T-helper 2 cell (primary cell): ENCODE results near the gene KCNQ5.

Experiments
- DNase-seq, 5 experiments: peaks; one replicate each; pipeline versions ENCODE4 v3.0.0 to v3.0.0-alpha.2; 2012 to 2022

The KCNQ5 gene

GRCh38 chr6:72640615-72640930 is 18.7 kb downstream of the KCNQ5 start:
- no peak for DNase-seq

- DNase-seq, result no peak
These were observed 20.6 kb downstream of the KCNQ5 start for GRCh38 chr6:72642435-72642834.

- DNase-seq, result no peak
These were observed 21.4 kb downstream of the KCNQ5 start for GRCh38 chr6:72643214-72643613.

GRCh38 chr6:72646604-72647485 is 25.0 kb downstream of the KCNQ5 start:
- no peak for DNase-seq

GRCh38 chr6:72647489-72647888 is 25.6 kb downstream of the KCNQ5 start:
- no peak for DNase-seq

- peak in 1 of 5 experiments; percentile 42 for DNase-seq
These were observed 27.4 kb downstream of the KCNQ5 start for GRCh38 chr6:72649032-72649984.

GRCh38 chr6:72650081-72650745 is 28.3 kb downstream of the KCNQ5 start:
- no peak for DNase-seq

- no peak for DNase-seq
These were observed 29.3 kb downstream of the KCNQ5 start for GRCh38 chr6:72651174-72651573.

GRCh38 chr6:72651967-72652956 is 30.4 kb downstream of the KCNQ5 start:
- DNase-seq, result no peak

GRCh38 chr6:72653026-72653425 is 31.2 kb downstream of the KCNQ5 start:
- DNase-seq, result no peak

- DNase-seq, result no peak
These were observed 32.3 kb downstream of the KCNQ5 start for GRCh38 chr6:72654071-72654621.

- no peak for DNase-seq
These were observed 35.7 kb downstream of the KCNQ5 start for GRCh38 chr6:72657407-72658197.

- DNase-seq, result no peak
These were observed 37.9 kb downstream of the KCNQ5 start for GRCh38 chr6:72659754-72660153.

- no peak for DNase-seq
These were observed 39.5 kb downstream of the KCNQ5 start for GRCh38 chr6:72661411-72661810.

- DNase-seq, result no peak
These were observed 43.7 kb downstream of the KCNQ5 start for GRCh38 chr6:72665599-72665998.

GRCh38 chr6:72669324-72669723 is 47.5 kb downstream of the KCNQ5 start:
- DNase-seq, result no peak

- DNase-seq, result no peak
These were observed 51.0 kb downstream of the KCNQ5 start for GRCh38 chr6:72672906-72673305.

GRCh38 chr6:72674842-72675241 is 53.0 kb downstream of the KCNQ5 start:
- no peak for DNase-seq

GRCh38 chr6:72675396-72675795 is 53.5 kb downstream of the KCNQ5 start:
- no peak for DNase-seq

GRCh38 chr6:72676995-72677394 is 55.1 kb downstream of the KCNQ5 start:
- no peak for DNase-seq

GRCh38 chr6:72677740-72678139 is 55.9 kb downstream of the KCNQ5 start:
- no peak for DNase-seq
